Activated T-helper 1 cell treated with Interleukin-2 at 50 U/mL for 16 hours (primary cell): Measurements from ENCODE around the gene COMMD3.

Experiments used
- DNase-seq: peaks from one replicate; pipeline ENCODE4 v3.0.0-alpha.2; 2020; ENCODE audit warnings: low read depth

Gene COMMD3

GRCh38 chr10:22366771-22367170 is 50.6 kb downstream of the COMMD3 start:
- no peak for DNase-seq

- DNase-seq = no peak
Measured at GRCh38 chr10:22367471-22367870, 51.3 kb downstream of the COMMD3 start.

- DNase-seq = no peak
Measured at GRCh38 chr10:22368402-22368801, 52.2 kb downstream of the COMMD3 start.

- DNase-seq = no peak
Measured at GRCh38 chr10:22368981-22369380, 52.8 kb downstream of the COMMD3 start.

DNA sequence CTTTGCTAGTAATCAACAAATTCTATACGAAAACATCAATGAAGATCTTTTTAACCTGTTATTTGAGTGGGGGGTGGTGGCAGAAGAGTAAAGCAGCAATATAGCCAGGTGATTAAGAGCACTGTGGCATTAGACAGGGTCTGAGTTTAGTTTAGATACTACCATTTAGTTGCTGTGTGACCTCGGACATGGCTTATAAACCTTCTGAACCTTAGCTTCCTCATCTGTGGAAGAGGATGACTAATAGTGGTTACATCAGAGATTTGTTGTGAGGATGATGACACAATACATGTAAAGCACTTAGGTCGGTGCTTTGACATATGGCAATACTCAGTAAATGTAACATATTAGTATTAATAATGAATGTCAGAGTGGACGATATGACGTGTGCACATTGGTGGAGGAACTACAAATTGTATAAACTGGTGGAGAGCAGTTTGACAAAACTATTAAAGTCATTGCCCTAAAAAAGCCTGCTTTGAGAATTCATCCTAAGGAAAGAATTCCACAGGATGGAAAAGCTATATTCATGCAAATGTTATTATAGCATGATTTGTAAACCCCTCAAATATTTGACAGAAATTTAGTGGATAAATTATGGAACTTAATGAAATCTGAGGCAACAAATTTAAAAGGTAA is 53.4 kb downstream of the COMMD3 start:
- DNase-seq = no peak
